NT2/D1 (cell line): ENCODE results near the gene FAM156A.
"Not testable (repeated sequence)": the region's sequence is repeated elsewhere in the genome, so short reads cannot be mapped to it uniquely, and the experiment has no call there.

Experiments
- DNase-seq: peaks from one replicate; pipeline ENCODE4 v3.0.0-alpha.2; 2011; ENCODE audit warnings: low read depth, low spot score
- H3K27me3 ChIP-seq: 2 replicates; pipeline ENCODE4 v1.6.0; 2011; ENCODE audit warnings: mild to moderate bottlenecking; ENCODE audit not compliant: insufficient read length, insufficient read depth
- H3K36me3 ChIP-seq: 2 replicates; pipeline ENCODE4 v1.6.1; 2011; ENCODE audit warnings: mild to moderate bottlenecking, low read length, mixed read lengths; ENCODE audit not compliant: insufficient read depth, insufficient read length
- H3K4me1 ChIP-seq: 2 replicates; pipeline ENCODE4 v1.5.1; 2011; ENCODE audit not compliant: insufficient read depth, insufficient read length
- H3K4me3 ChIP-seq: 2 replicates; pipeline ENCODE4 v1.5.1; 2011; ENCODE audit warnings: low read depth; ENCODE audit not compliant: insufficient read length
- H3K9ac ChIP-seq: 2 replicates; pipeline ENCODE4 v1.6.0; 2011; ENCODE audit warnings: low read depth; ENCODE audit not compliant: insufficient read length
- H3K9me3 ChIP-seq: 2 replicates; pipeline ENCODE4 v1.5.1; 2011; ENCODE audit warnings: mild to moderate bottlenecking, low read length; ENCODE audit not compliant: insufficient read depth
- SUZ12 ChIP-seq: IDR thresholded peaks from 2 replicates; pipeline ENCODE4 v1.6.1; 2011; ENCODE audit not compliant: insufficient read length, insufficient read depth; ENCODE audit errors: extremely low read depth
- YY1 ChIP-seq: IDR thresholded peaks from 2 replicates; pipeline ENCODE4 v1.6.1; 2011; ENCODE audit not compliant: insufficient read length, insufficient read depth
- ZNF274 ChIP-seq: IDR thresholded peaks from 2 replicates; pipeline ENCODE4 v1.6.1; 2011; ENCODE audit warnings: mild to moderate bottlenecking, low read depth, low read length

FAM156A gene

GRCh38 chrX:52923781-52924241, 34.5 kb downstream of the FAM156A start:
- Histone ChIP-seq H3K9me3 (no peaks in the 10 kb centered on the region), H3K4me3 (no peak overlapping the region), H3K9ac (no peak overlapping the region), H3K27me3 (no peaks in the 10 kb centered on the region), H3K36me3 (no peaks in the 10 kb centered on the region), H3K4me1 (no peaks in the 10 kb centered on the region)
- TF ChIP-seq YY1 = no peak
- no peak for TF ChIP-seq ZNF274
- TF ChIP-seq SUZ12 = no peak
- no peak for DNase-seq

GRCh38 chrX:52914704-52915103, 43.6 kb downstream of the FAM156A start:
- not testable (repeated sequence) for H3K36me3 ChIP-seq, H3K4me1 ChIP-seq, H3K9me3 ChIP-seq, H3K9ac ChIP-seq, DNase-seq, H3K27me3 ChIP-seq, H3K4me3 ChIP-seq

GRCh38 chrX:52913681-52914080, 44.6 kb downstream of the FAM156A start:
- H3K9ac ChIP-seq, H3K4me3 ChIP-seq, H3K36me3 ChIP-seq, H3K27me3 ChIP-seq, H3K4me1 ChIP-seq, H3K9me3 ChIP-seq, DNase-seq: not testable (repeated sequence)

GRCh38 chrX:52909313-52909969, 48.9 kb downstream of the FAM156A start:
- not testable (repeated sequence) for H3K4me1 ChIP-seq, H3K9ac ChIP-seq, DNase-seq, H3K36me3 ChIP-seq, H3K4me3 ChIP-seq, H3K27me3 ChIP-seq, H3K9me3 ChIP-seq

- not testable (repeated sequence) for DNase-seq, H3K4me1 ChIP-seq, H3K36me3 ChIP-seq, H3K4me3 ChIP-seq, H3K27me3 ChIP-seq, H3K9me3 ChIP-seq, H3K9ac ChIP-seq
These were observed 50.4 kb downstream of the FAM156A start for GRCh38 chrX:52907900-52908299.

GRCh38 chrX:52907137-52907536, 51.2 kb downstream of the FAM156A start:
- not testable (repeated sequence) for DNase-seq, H3K9ac ChIP-seq, H3K36me3 ChIP-seq, H3K4me3 ChIP-seq, H3K9me3 ChIP-seq, H3K27me3 ChIP-seq, H3K4me1 ChIP-seq

GRCh38 chrX:52906072-52906471, 52.2 kb downstream of the FAM156A start:
- H3K36me3 ChIP-seq, H3K4me3 ChIP-seq, H3K27me3 ChIP-seq, H3K9ac ChIP-seq, H3K4me1 ChIP-seq, H3K9me3 ChIP-seq, DNase-seq: not testable (repeated sequence)

- not testable (repeated sequence) for H3K27me3 ChIP-seq, H3K36me3 ChIP-seq, H3K4me3 ChIP-seq, H3K9me3 ChIP-seq, H3K4me1 ChIP-seq, H3K9ac ChIP-seq, DNase-seq
These were observed 52.8 kb downstream of the FAM156A start for GRCh38 chrX:52905531-52905930.
